ENCODE results near the gene WFDC13. TPM values are rescaled to one million over a fixed set of nuclear protein-coding genes. Genes with fewer than 3 reads are reported as not detected.

WFDC13 gene
- total RNA-seq, 1 donor from 2014 or later: not detected

GRCh38 chr20:45727044-45727443 is 25.2 kb downstream of the WFDC13 start:
- H3K27me3 ChIP-seq: no peaks in the 10 kb centered on the region
- no peak overlapping the region for H3K27ac ChIP-seq
- intact Hi-C loops (cut with DNase I): no loop called here
- no peaks in the 10 kb centered on the region for H3K9me3 ChIP-seq
- H3K4me3 ChIP-seq: no peak overlapping the region
- DNase-seq (no peak), ATAC-seq (no peak)
- no peak for TF ChIP-seq CTCF (IDR thresholded peaks at IDR 0.05)
- no peaks in the 10 kb centered on the region for H3K36me3 ChIP-seq
- H3K4me1 ChIP-seq: no peaks in the 10 kb centered on the region

GRCh38 chr20:45732199-45732598 is 30.4 kb downstream of the WFDC13 start:
- no peak for TF ChIP-seq CTCF (IDR thresholded peaks at IDR 0.05)
- Histone ChIP-seq H3K27ac (no peak overlapping the region), H3K4me3 (no peak overlapping the region), H3K4me1 (no peaks in the 10 kb centered on the region), H3K36me3 (no peaks in the 10 kb centered on the region), H3K9me3 (no peaks in the 10 kb centered on the region), H3K27me3 (no peaks in the 10 kb centered on the region)
- no peak for ATAC-seq
- intact Hi-C loops (cut with DNase I): no loop called here
- no peak for DNase-seq

- H3K4me1 ChIP-seq: no peaks in the 10 kb centered on the region
- DNase-seq (no peak), ATAC-seq (no peak)
- no peak for TF ChIP-seq CTCF (IDR thresholded peaks at IDR 0.05)
- H3K36me3 ChIP-seq: no peaks in the 10 kb centered on the region
- intact Hi-C loops (cut with DNase I): no loop called here
- no peak overlapping the region for H3K4me3 ChIP-seq
- H3K9me3 ChIP-seq: no peaks in the 10 kb centered on the region
- H3K27ac ChIP-seq: no peak overlapping the region
- H3K27me3 ChIP-seq: no peaks in the 10 kb centered on the region
These were observed 33.7 kb downstream of the WFDC13 start for GRCh38 chr20:45735552-45735951.

GRCh38 chr20:45735988-45736387 is 34.1 kb downstream of the WFDC13 start:
- no peak for ATAC-seq

GRCh38 chr20:45742596-45742995 is 40.8 kb downstream of the WFDC13 start:
- DNase-seq (no peak), ATAC-seq (no peak)
- no peak for TF ChIP-seq CTCF (IDR thresholded peaks at IDR 0.05)
- intact Hi-C loops (cut with DNase I): no loop called here
- H3K27ac ChIP-seq: no peak overlapping the region
- H3K9me3 ChIP-seq: no peaks in the 10 kb centered on the region
- H3K36me3 ChIP-seq: no peaks in the 10 kb centered on the region
- no peaks in the 10 kb centered on the region for H3K4me1 ChIP-seq
- no peaks in the 10 kb centered on the region for H3K27me3 ChIP-seq
- no peak overlapping the region for H3K4me3 ChIP-seq

More at GRCh38 chr20:45735988-45736387, 34.1 kb downstream of the WFDC13 start:
- no peak for TF ChIP-seq CTCF (IDR thresholded peaks at IDR 0.05)
- Histone ChIP-seq H3K27ac (no peak overlapping the region), H3K4me3 (no peak overlapping the region), H3K36me3 (no peaks in the 10 kb centered on the region), H3K27me3 (no peaks in the 10 kb centered on the region), H3K9me3 (no peaks in the 10 kb centered on the region), H3K4me1 (no peaks in the 10 kb centered on the region)
- intact Hi-C loops (cut with DNase I): no loop called here
- DNase-seq: no peak

- Histone ChIP-seq H3K36me3 (no peaks in the 10 kb centered on the region), H3K27me3 (no peaks in the 10 kb centered on the region), H3K4me3 (no peak overlapping the region), H3K4me1 (no peaks in the 10 kb centered on the region), H3K9me3 (no peaks in the 10 kb centered on the region), H3K27ac (no peak overlapping the region)
- DNase-seq (no peak), ATAC-seq (no peak)
- intact Hi-C loops (cut with DNase I): no loop called here
- no peak for TF ChIP-seq CTCF (IDR thresholded peaks at IDR 0.05)
These were observed 43.2 kb downstream of the WFDC13 start for GRCh38 chr20:45745015-45745414.

Measured in upper lobe of right lung (tissue), 1 donor.